ENCODE measurements around the gene SHISAL2B.
"Not testable (repeated sequence)": the region's sequence is repeated elsewhere in the genome, so short reads cannot be mapped to it uniquely, and the experiment has no call there.

SHISAL2B gene

GRCh38 chr5:64685866-64686265, 4.4 kb upstream of the SHISAL2B start:
- no peak overlapping the region for H3K4me3 ChIP-seq (ENCODE audit: low read depth, low read length)
- TF ChIP-seq CTCF (IDR thresholded peaks at IDR 0.05; ENCODE audit: low read depth, low read length) (no peak), MYC (IDR thresholded peaks at IDR 0.05; ENCODE audit: low read depth, low read length) (no peak), MAX (IDR thresholded peaks at IDR 0.05; ENCODE audit: low read depth, low read length) (no peak), POLR2A (IDR thresholded peaks at IDR 0.05; ENCODE audit: extremely low read depth, insufficient read length) (no peak)
- DNase-seq (ENCODE audit: low read depth) = no peak

GRCh38 chr5:64688391-64688790, 1.9 kb upstream of the SHISAL2B start:
- no peak overlapping the region for H3K4me3 ChIP-seq (ENCODE audit: low read depth, low read length)
- no peak for DNase-seq (ENCODE audit: low read depth)
- TF ChIP-seq CTCF (IDR thresholded peaks at IDR 0.05; ENCODE audit: low read depth, low read length) (no peak), MAX (IDR thresholded peaks at IDR 0.05; ENCODE audit: low read depth, low read length) (no peak), MYC (IDR thresholded peaks at IDR 0.05; ENCODE audit: low read depth, low read length) (no peak), POLR2A (IDR thresholded peaks at IDR 0.05; ENCODE audit: extremely low read depth, insufficient read length) (no peak)

- TF ChIP-seq MYC (IDR thresholded peaks at IDR 0.05; ENCODE audit: low read depth, low read length) = no peak
- TF ChIP-seq POLR2A (IDR thresholded peaks at IDR 0.05; ENCODE audit: extremely low read depth, insufficient read length) = no peak
- no peak for TF ChIP-seq MAX (IDR thresholded peaks at IDR 0.05; ENCODE audit: low read depth, low read length)
- TF ChIP-seq CTCF (IDR thresholded peaks at IDR 0.05; ENCODE audit: low read depth, low read length) = no peak
- no peak for DNase-seq (ENCODE audit: low read depth)
- no peak overlapping the region for H3K4me3 ChIP-seq (ENCODE audit: low read depth, low read length)
Measured at GRCh38 chr5:64688965-64689364, 1.3 kb upstream of the SHISAL2B start.

GRCh38 chr5:64690104-64690416, 243 bp upstream of the SHISAL2B start:
- DNase-seq (ENCODE audit: low read depth) = no peak
- TF ChIP-seq CTCF (IDR thresholded peaks at IDR 0.05; ENCODE audit: low read depth, low read length) = no peak
- no peak for TF ChIP-seq MYC (IDR thresholded peaks at IDR 0.05; ENCODE audit: low read depth, low read length)
- TF ChIP-seq POLR2A (IDR thresholded peaks at IDR 0.05; ENCODE audit: extremely low read depth, insufficient read length) = no peak
- no peak for TF ChIP-seq MAX (IDR thresholded peaks at IDR 0.05; ENCODE audit: low read depth, low read length)
- H3K4me3 ChIP-seq (ENCODE audit: low read depth, low read length) = no peak overlapping the region

- TF ChIP-seq MYC (IDR thresholded peaks at IDR 0.05; ENCODE audit: low read depth, low read length) (no peak), MAX (IDR thresholded peaks at IDR 0.05; ENCODE audit: low read depth, low read length) (no peak), POLR2A (IDR thresholded peaks at IDR 0.05; ENCODE audit: extremely low read depth, insufficient read length) (no peak)
- no peak for DNase-seq (ENCODE audit: low read depth)
- H3K4me3 ChIP-seq (ENCODE audit: low read depth, low read length) = no peak overlapping the region
Measured at GRCh38 chr5:64691291-64691690, 988 bp downstream of the SHISAL2B start.

GRCh38 chr5:64693636-64694035, 3.3 kb downstream of the SHISAL2B start:
- DNase-seq (ENCODE audit: low read depth) = no peak
- TF ChIP-seq MYC (IDR thresholded peaks at IDR 0.05; ENCODE audit: low read depth, low read length) (no peak), MAX (IDR thresholded peaks at IDR 0.05; ENCODE audit: low read depth, low read length) (no peak), CTCF (IDR thresholded peaks at IDR 0.05; ENCODE audit: low read depth, low read length) (no peak), POLR2A (IDR thresholded peaks at IDR 0.05; ENCODE audit: extremely low read depth, insufficient read length) (no peak)
- H3K4me3 ChIP-seq (ENCODE audit: low read depth, low read length) = no peak overlapping the region

- H3K4me3 ChIP-seq (ENCODE audit: low read depth, low read length); DNase-seq (ENCODE audit: low read depth): not testable (repeated sequence)
Measured at GRCh38 chr5:64696414-64696813, 6.1 kb downstream of the SHISAL2B start.
